Stimulated activated CD4-positive, alpha-beta T cell treated with anti-CD3 and anti-CD28 coated beads, Interleukin-2, amount 100 ng/mL, for 48 hours (primary cell): ENCODE measurements around the gene ANXA6.
A peak's percentile ranks its signal among the peaks of the same experiment; 100 is the strongest.

Experiments
- DNase-seq, 2 donors: peaks; one replicate each; pipeline ENCODE4 v3.0.0-alpha.2; 2020

The ANXA6 gene

GRCh38 chr5:151097820-151098767 is 59.5 kb downstream of the ANXA6 start:
- DNase-seq: peak in 1 of 2 donors; percentile 30

GRCh38 chr5:151097061-151097460 is 60.5 kb downstream of the ANXA6 start:
- no peak for DNase-seq

- no peak for DNase-seq
Measured at GRCh38 chr5:151096001-151096373, 61.6 kb downstream of the ANXA6 start.

- DNase-seq: no peak
Measured at GRCh38 chr5:151095341-151096000, 62.1 kb downstream of the ANXA6 start.

- DNase-seq: no peak
Measured at GRCh38 chr5:151094852-151095245, 62.7 kb downstream of the ANXA6 start.

GRCh38 chr5:151094030-151094851 is 63.3 kb downstream of the ANXA6 start:
- DNase-seq: peak; percentile 54 to 56

GRCh38 chr5:151093476-151093889 is 64.1 kb downstream of the ANXA6 start:
- no peak for DNase-seq

- DNase-seq: no peak
Measured at GRCh38 chr5:151092762-151093161, 64.8 kb downstream of the ANXA6 start.

GRCh38 chr5:151089726-151090125 is 67.9 kb downstream of the ANXA6 start:
- no peak for DNase-seq

GRCh38 chr5:151088986-151089385 is 68.6 kb downstream of the ANXA6 start:
- no peak for DNase-seq

GRCh38 chr5:151087486-151087885 is 70.1 kb downstream of the ANXA6 start:
- no peak for DNase-seq

GRCh38 chr5:151086905-151087360 is 70.6 kb downstream of the ANXA6 start:
- peak; percentile 58 to 63 for DNase-seq

- DNase-seq: no peak
Measured at GRCh38 chr5:151086192-151086869, 71.2 kb downstream of the ANXA6 start.

- DNase-seq: no peak
Measured at GRCh38 chr5:151085517-151086041, 72.0 kb downstream of the ANXA6 start.

- no peak for DNase-seq
Measured at GRCh38 chr5:151084363-151084762, 73.2 kb downstream of the ANXA6 start.

GRCh38 chr5:151083081-151083676 is 74.4 kb downstream of the ANXA6 start:
- peak; percentile 55 to 58 for DNase-seq

- DNase-seq: no peak
Measured at GRCh38 chr5:151082282-151082902, 75.2 kb downstream of the ANXA6 start.

- DNase-seq: no peak
Measured at GRCh38 chr5:151081431-151082281, 75.9 kb downstream of the ANXA6 start.

- DNase-seq: peak; percentile 95 to 97
Measured at GRCh38 chr5:151080613-151081430, 76.8 kb downstream of the ANXA6 start, which contains the start of gene TNIP1. TSS of gene TNIP1 (minus strand) at chr5:151081034. CDS start at chr5:151065095, 15,939 bp downstream.
